Measurements from ENCODE around the gene DUS1L. TPM values are rescaled to one million over a fixed set of nuclear protein-coding genes. Genes with fewer than 3 reads are reported as not detected.

Gene DUS1L
- total RNA-seq, 1 experiment from 2014 or later = 129 TPM

DNA sequence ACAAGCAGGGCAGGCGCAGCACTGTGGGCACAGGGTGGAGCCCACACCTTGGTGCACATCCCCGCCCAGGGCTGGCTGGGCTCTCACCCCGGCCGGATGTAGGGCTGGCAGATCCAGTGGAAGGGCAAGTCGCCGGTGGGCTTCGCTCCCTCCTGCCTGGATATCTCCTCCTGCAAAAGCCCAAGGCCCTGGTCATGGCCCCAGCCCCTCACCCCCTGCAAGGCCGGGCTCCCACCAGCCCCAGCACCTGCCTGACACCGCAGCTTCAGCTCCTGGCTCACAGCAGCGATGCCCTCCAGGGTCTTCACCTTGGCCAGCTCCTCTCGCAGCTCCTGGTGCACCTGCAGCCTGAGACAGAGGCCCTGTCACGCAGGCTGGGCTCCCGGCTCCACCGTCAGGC, 5.0 kb downstream of the DUS1L start:
- Mint-ChIP-seq H3K36me3 (ENCODE audit: insufficient read depth, unreplicated experiment) (peaks cover 67% of the 10 kb centered on the region), H3K4me1 (ENCODE audit: low read depth, unreplicated experiment) (no peaks in the 10 kb centered on the region), H3K27ac (ENCODE audit: unreplicated experiment) (no peak overlapping the region), H3K27me3 (ENCODE audit: insufficient read depth, unreplicated experiment) (no peaks in the 10 kb centered on the region), H3K4me3 (ENCODE audit: unreplicated experiment) (no peak overlapping the region), H3K9me3 (ENCODE audit: unreplicated experiment) (no peaks in the 10 kb centered on the region)
- POLR2A ChIA-PET = interaction anchor here (0.6 kb wide), 1 partner anchor 145 kb away, joined by 3 read pairs; no protein-coding TSS in a partner anchor
- CTCF ChIA-PET = interaction anchor here (1.7 kb wide), 1 partner anchor 30 kb away, joined by 5 read pairs; no protein-coding TSS in a partner anchor
- no peak overlapping the region for H3K4me3 ChIP-seq (ENCODE audit: low read depth, low read length)
- TF ChIP-seq, protein P1, sequence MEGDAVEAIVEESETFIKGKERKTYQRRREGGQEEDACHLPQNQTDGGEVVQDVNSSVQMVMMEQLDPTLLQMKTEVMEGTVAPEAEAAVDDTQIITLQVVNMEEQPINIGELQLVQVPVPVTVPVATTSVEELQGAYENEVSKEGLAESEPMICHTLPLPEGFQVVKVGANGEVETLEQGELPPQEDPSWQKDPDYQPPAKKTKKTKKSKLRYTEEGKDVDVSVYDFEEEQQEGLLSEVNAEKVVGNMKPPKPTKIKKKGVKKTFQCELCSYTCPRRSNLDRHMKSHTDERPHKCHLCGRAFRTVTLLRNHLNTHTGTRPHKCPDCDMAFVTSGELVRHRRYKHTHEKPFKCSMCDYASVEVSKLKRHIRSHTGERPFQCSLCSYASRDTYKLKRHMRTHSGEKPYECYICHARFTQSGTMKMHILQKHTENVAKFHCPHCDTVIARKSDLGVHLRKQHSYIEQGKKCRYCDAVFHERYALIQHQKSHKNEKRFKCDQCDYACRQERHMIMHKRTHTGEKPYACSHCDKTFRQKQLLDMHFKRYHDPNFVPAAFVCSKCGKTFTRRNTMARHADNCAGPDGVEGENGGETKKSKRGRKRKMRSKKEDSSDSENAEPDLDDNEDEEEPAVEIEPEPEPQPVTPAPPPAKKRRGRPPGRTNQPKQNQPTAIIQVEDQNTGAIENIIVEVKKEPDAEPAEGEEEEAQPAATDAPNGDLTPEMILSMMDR (IDR thresholded peaks at IDR 0.05; ENCODE audit: insufficient read depth in 1 of 2, low read depth in 1 of 2, low read length in 1 of 2, severe bottlenecking in 1 of 2, unreplicated experiment in 1 of 2) = no peak
- intact Hi-C loops (cut with micrococcal nuclease; ENCODE audit: unreplicated experiment) = no loop called here
- H3K36me3 ChIP-seq (ENCODE audit: control insufficient read depth, insufficient read depth, low read length) = peaks cover 3% of the 10 kb centered on the region
- H3K27me3 ChIP-seq (replicated peaks; ENCODE audit: control insufficient read depth, insufficient read depth, low read length) = no peaks in the 10 kb centered on the region
- H3K4me1 ChIP-seq = 0 out of 2 replicates have a peak, but pooled peaks cover 5% of the 10 kb centered on the region
- BruUV-seq (replicated peaks) = no TSS peak
- no peaks in the 10 kb centered on the region for H3K9me3 ChIP-seq
- no peak for DNase-seq

DNA sequence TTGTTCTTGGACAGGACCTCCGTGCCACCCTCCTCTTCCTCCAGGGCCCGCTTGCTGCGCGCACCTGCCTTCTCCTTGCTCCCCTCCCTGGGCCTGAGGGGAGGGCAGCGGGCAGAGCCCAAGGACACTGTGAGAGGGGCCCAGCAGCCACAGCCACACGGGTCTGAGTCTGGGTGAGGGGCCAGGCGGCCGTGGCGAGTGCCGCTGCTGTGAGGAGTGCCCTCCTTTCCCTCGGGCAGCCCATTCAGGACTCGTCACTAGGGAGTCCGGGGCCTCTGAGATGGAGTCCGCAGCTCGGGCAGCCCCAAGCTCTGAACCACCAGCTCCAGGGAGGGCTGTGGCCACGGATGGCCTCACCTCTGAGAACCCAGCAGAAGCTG, 5.6 kb downstream of the DUS1L start:
- BruUV-seq (replicated peaks) = no TSS peak
- Histone ChIP-seq H3K36me3 (ENCODE audit: control insufficient read depth, insufficient read depth, low read length) (peaks cover 3% of the 10 kb centered on the region), H3K4me3 (ENCODE audit: low read depth, low read length) (no peak overlapping the region), H3K4me1 (0 out of 2 replicates have a peak, but pooled peaks cover 5% of the 10 kb centered on the region), H3K27me3 (replicated peaks; ENCODE audit: control insufficient read depth, insufficient read depth, low read length) (no peaks in the 10 kb centered on the region), H3K9me3 (no peaks in the 10 kb centered on the region)
- no peaks in the 10 kb centered on the region for H3K4me1 Mint-ChIP-seq (ENCODE audit: low read depth, unreplicated experiment)
- H3K4me3 Mint-ChIP-seq (ENCODE audit: unreplicated experiment) = no peak overlapping the region
- DNase-seq = no peak
- peaks cover 69% of the 10 kb centered on the region for H3K36me3 Mint-ChIP-seq (ENCODE audit: insufficient read depth, unreplicated experiment)
- H3K27ac Mint-ChIP-seq (ENCODE audit: unreplicated experiment) = no peak overlapping the region
- no peaks in the 10 kb centered on the region for H3K27me3 Mint-ChIP-seq (ENCODE audit: insufficient read depth, unreplicated experiment)
- intact Hi-C loops (cut with micrococcal nuclease; ENCODE audit: unreplicated experiment) = no loop called here
- POLR2A ChIA-PET = interaction anchor here (0.6 kb wide), 1 partner anchor 146 kb away, joined by 3 read pairs; no protein-coding TSS in a partner anchor
- CTCF ChIA-PET = interaction anchor here (1.7 kb wide), 1 partner anchor 30 kb away, joined by 5 read pairs; no protein-coding TSS in a partner anchor
- no peaks in the 10 kb centered on the region for H3K9me3 Mint-ChIP-seq (ENCODE audit: unreplicated experiment)
- TF ChIP-seq, protein P1 (IDR thresholded peaks at IDR 0.05; ENCODE audit: insufficient read depth in 1 of 2, low read depth in 1 of 2, low read length in 1 of 2, severe bottlenecking in 1 of 2, unreplicated experiment in 1 of 2) = no peak

DNA sequence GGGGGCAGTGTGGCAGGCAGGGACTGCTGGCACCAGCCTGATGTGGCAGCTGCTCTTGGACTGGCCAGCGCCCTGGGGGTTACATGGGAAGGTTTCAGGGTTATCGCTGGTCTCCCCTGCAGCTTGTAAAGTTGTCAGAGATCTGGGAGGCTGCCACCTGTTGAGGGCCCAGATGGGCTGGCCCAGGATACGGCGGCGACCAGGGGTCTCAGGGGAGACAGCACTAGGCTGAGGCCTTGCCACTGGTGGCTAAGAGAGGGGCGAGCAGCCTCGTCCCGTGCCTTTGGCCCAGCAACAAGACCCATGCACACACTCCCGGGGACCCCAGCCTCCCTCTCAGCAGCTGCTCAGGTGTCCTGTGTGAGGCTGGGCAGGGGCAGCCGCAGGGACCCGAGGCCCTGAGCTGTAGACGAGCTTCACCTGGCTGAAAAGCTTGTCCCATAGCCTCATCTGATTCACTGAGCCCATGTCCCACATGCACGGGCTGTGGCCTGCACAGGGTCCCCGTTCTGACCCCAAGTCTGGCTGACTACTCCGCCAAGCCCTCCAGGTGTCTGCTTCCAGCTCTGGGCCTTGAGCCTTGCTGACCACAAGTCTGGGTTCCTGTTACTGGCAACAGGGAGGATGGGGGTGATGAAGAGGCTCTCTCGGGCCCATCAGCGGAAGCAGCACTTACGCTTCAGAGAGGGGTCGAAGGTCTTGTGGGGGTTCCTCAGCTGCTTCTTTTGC, 6.2 kb downstream of the DUS1L start:
- no peak for DNase-seq
- no peaks in the 10 kb centered on the region for H3K9me3 ChIP-seq
- peaks cover 3% of the 10 kb centered on the region for H3K36me3 ChIP-seq (ENCODE audit: control insufficient read depth, insufficient read depth, low read length)
- POLR2A ChIA-PET = no interaction called here
- CTCF ChIA-PET = interaction anchor here (1.7 kb wide), 1 partner anchor 29 kb away, joined by 5 read pairs; no protein-coding TSS in a partner anchor
- H3K4me1 ChIP-seq = 0 out of 2 replicates have a peak, but pooled peaks cover under 1% of the 10 kb centered on the region
- Mint-ChIP-seq H3K27ac (ENCODE audit: unreplicated experiment) (no peak overlapping the region), H3K36me3 (ENCODE audit: insufficient read depth, unreplicated experiment) (peaks cover 74% of the 10 kb centered on the region), H3K9me3 (ENCODE audit: unreplicated experiment) (no peaks in the 10 kb centered on the region), H3K4me3 (ENCODE audit: unreplicated experiment) (no peak overlapping the region), H3K4me1 (ENCODE audit: low read depth, unreplicated experiment) (no peaks in the 10 kb centered on the region), H3K27me3 (ENCODE audit: insufficient read depth, unreplicated experiment) (no peaks in the 10 kb centered on the region)
- H3K27me3 ChIP-seq (replicated peaks; ENCODE audit: control insufficient read depth, insufficient read depth, low read length) = no peaks in the 10 kb centered on the region
- TF ChIP-seq, protein P1 (IDR thresholded peaks at IDR 0.05; ENCODE audit: insufficient read depth in 1 of 2, low read depth in 1 of 2, low read length in 1 of 2, severe bottlenecking in 1 of 2, unreplicated experiment in 1 of 2) = no peak
- intact Hi-C loops (cut with micrococcal nuclease; ENCODE audit: unreplicated experiment) = no loop called here
- BruUV-seq (replicated peaks) = no TSS peak
- no peak overlapping the region for H3K4me3 ChIP-seq (ENCODE audit: low read depth, low read length)
